K562 (cell line): ENCODE measurements around the gene RNF31. TPM values are rescaled to one million over a fixed set of nuclear protein-coding genes. Genes with fewer than 3 reads are reported as not detected.

Source experiments
- CHD2 ChIP-seq: IDR thresholded peaks from 2 replicates; pipeline ENCODE4 v1.6.1; 2011; ENCODE audit warnings: low read depth, low read length
- CREBBP ChIP-seq: IDR thresholded peaks from one replicate; pipeline ENCODE4 v1.6.1; 2012; ENCODE audit warnings: low read depth, mild to moderate bottlenecking, control low read depth, inconsistent platforms, low read length
- HNRNPLL ChIP-seq: fragments of 200-400 bp; formaldehyde crosslinking; IDR thresholded peaks from 2 replicates; pipeline ENCODE4 v1.6.1; 2017; ENCODE audit warnings: low read length, low read depth, mild to moderate bottlenecking; ENCODE audit not compliant: poor library complexity, severe bottlenecking
- HNRNPUL1 ChIP-seq: fragments of 200-400 bp; formaldehyde crosslinking; IDR thresholded peaks from 2 replicates; pipeline ENCODE4 v1.6.1; 2017; ENCODE audit warnings: low read length
- NFE2 ChIP-seq: IDR thresholded peaks from 2 replicates; pipeline ENCODE4 v1.6.1; 2014; ENCODE audit warnings: antibody characterized with exemption, low read depth
- RBM15 ChIP-seq: fragments of 200-400 bp; formaldehyde crosslinking; IDR thresholded peaks from 2 replicates; pipeline ENCODE4 v1.6.1; 2018; ENCODE audit warnings: mild to moderate bottlenecking, low read length, moderate library complexity; ENCODE audit not compliant: insufficient read depth
- RBM22 ChIP-seq: fragments of 200-400 bp; formaldehyde crosslinking; IDR thresholded peaks from 2 replicates; pipeline ENCODE4 v1.6.1; 2018; ENCODE audit warnings: low read length, low read depth; ENCODE audit not compliant: poor library complexity, severe bottlenecking
- SAP30 ChIP-seq: fragments of 200-600 bp; sonication (generic); IDR thresholded peaks from 2 replicates; pipeline ENCODE4 v1.6.1; 2012; ENCODE audit warnings: borderline replicate concordance, low read depth, mild to moderate bottlenecking, moderate library complexity, low read length, control low read depth, inconsistent platforms; ENCODE audit not compliant: insufficient read depth, poor library complexity, severe bottlenecking
- SMAD2 ChIP-seq: fragments of 150-350 bp; IDR thresholded peaks from 2 replicates; pipeline ENCODE4 v1.6.1; 2014; ENCODE audit warnings: low read depth, mild to moderate bottlenecking, low read length
- TBP ChIP-seq: optimal IDR thresholded peaks from 2 replicates; pipeline ENCODE3; 2011; ENCODE audit warnings: low read depth, low read length, improper control_type of control experiment
- ZFP1 ChIP-seq: fragments of 450-650 bp; formaldehyde crosslinking; IDR thresholded peaks from 2 replicates; pipeline ENCODE4 v1.4.0; 2020; ENCODE audit warnings: mild to moderate bottlenecking, mixed read lengths
- ZNF212 ChIP-seq: fragments of 450-650 bp; formaldehyde crosslinking; IDR thresholded peaks from 2 replicates; pipeline ENCODE4 v1.4.0; 2020; ENCODE audit warnings: mild to moderate bottlenecking
- ZNF316 ChIP-seq: fragments of 450-650 bp; IDR thresholded peaks from 2 replicates; pipeline ENCODE4 v1.6.1; 2016
- polyA plus RNA-seq, 8 experiments: library from polyadenylated mRNA; depleted of rRNA in 4 of 8; stranded (reverse) in 5 of 8; unstranded in 3 of 8; fragments of >200 nt; fragmentation: Nextera tagmentation in 2 of 8; fragmentation: Illumina TruSeq in 1 of 8; extraction: Ambion mirVana in 2 of 8; extraction: Trizol in 1 of 8; gene quantifications; 2 replicates each; pipeline versions ENCODE4 v1.2.1 to v1.2.3, GENCODE V29; 2011 to 2014; ENCODE audit warnings: inconsistent platforms in 1 of 8, missing spikeins in 1 of 8
- total RNA-seq, 7 experiments: library from RNA; depleted of rRNA in 6 of 7; stranded (reverse); fragments of >200 nt in 6 of 7; fragmentation: Illumina TruSeq in 2 of 7; extraction: Trizol in 2 of 7; gene quantifications; 2 replicates each; pipeline versions ENCODE4 v1.2.1 to v1.2.3, GENCODE V29; 2011 to 2021; ENCODE audit warnings: low replicate concordance in 1 of 7
- TF ChIP-seq, protein P1 (sequence below): fragments of 250-450 bp; sonication (Bioruptor Pico); IDR thresholded peaks from 2 replicates; pipeline ENCODE4 v1.5.0; 2022; ENCODE audit warnings: mild to moderate bottlenecking
- TF ChIP-seq, protein P2 (sequence below): sonication (generic); formaldehyde crosslinking; IDR thresholded peaks from 2 replicates; pipeline ENCODE4 v1.8.1; 2023; ENCODE audit warnings: mild to moderate bottlenecking, missing genetic modification reagents
- TF ChIP-seq, protein P3 (sequence below): sonication (generic); formaldehyde crosslinking; IDR thresholded peaks from 2 replicates; pipeline ENCODE4 v1.8.0; 2022; ENCODE audit warnings: mild to moderate bottlenecking, missing genetic modification reagents
- TF ChIP-seq, protein P4 (sequence below): fragments of 200-800 bp; sonication (Bioruptor generic); IDR thresholded peaks from 2 replicates; pipeline ENCODE4 v1.6.1; 2016; ENCODE audit warnings: missing genetic modification characterization, missing compliant biosample characterization

RNF31 gene
- total and polyA plus RNA-seq, 9 of the 15 experiments (the other 6 are each of a cell fraction or from before 2014, with no cell fraction given), result 3.1 to 47.6 (median 19.1) TPM

DNA sequence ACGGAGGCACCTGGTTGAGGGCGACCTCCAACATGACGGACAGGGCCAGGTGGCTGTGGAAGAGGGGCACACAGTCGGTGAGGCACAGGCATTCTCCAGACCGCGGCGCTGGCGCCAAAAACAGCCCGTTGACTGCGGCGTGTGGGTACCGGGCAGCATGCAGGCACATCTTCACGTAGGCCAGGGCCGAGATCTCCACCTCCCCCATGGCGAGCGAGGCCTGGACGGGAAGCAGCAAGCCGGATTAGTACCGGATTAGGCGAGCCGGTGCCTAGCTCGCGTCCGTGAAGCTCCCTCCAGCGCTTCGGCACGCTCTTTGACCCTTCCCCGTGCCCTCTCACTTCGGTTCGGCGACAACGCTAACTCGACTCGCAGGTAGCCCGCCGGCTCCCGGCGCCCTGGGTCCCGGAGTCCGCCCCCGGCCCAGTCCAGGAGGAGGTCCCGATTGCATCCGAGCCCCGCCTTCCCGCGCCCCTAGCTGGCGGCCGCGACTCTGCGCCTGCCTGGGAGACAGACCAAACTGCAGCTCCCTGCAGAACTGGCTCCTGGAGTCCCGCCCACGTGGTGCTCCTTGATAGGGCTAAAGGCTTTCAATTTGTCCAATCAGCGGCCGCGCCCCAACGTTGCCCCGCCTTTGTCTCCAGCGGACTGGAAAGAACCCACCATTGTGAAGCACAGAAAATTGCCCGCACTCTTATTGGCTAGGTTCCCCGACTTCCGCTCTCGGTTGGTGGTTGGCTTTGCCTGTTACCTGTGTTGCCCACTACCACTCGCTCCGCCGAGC is 6.0 kb upstream of the RNF31 start, which contains the start of gene EMC9 (continued):
- TF ChIP-seq SMAD2 (no peak), TBP (peak; percentile 81), ZFP1 (CRISPR knock-in tag) (no peak), ZNF316 (no peak), HNRNPLL (no peak), CHD2 (peak; percentile 45; the same call in 1 of the 2 replicates), RBM22 (peak; percentile 43), CREBBP (no peak), HNRNPUL1 (no peak), RBM15 (no peak), SAP30 (peak; percentile 68), ZNF212 (no peak), NFE2 (no peak)
- TF ChIP-seq, protein P1, sequence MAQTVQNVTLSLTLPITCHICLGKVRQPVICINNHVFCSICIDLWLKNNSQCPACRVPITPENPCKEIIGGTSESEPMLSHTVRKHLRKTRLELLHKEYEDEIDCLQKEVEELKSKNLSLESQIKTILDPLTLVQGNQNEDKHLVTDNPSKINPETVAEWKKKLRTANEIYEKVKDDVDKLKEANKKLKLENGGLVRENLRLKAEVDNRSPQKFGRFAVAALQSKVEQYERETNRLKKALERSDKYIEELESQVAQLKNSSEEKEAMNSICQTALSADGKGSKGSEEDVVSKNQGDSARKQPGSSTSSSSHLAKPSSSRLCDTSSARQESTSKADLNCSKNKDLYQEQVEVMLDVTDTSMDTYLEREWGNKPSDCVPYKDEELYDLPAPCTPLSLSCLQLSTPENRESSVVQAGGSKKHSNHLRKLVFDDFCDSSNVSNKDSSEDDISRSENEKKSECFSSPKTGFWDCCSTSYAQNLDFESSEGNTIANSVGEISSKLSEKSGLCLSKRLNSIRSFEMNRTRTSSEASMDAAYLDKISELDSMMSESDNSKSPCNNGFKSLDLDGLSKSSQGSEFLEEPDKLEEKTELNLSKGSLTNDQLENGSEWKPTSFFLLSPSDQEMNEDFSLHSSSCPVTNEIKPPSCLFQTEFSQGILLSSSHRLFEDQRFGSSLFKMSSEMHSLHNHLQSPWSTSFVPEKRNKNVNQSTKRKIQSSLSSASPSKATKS (CRISPR knock-in tag), result no peak
- TF ChIP-seq, protein P2, sequence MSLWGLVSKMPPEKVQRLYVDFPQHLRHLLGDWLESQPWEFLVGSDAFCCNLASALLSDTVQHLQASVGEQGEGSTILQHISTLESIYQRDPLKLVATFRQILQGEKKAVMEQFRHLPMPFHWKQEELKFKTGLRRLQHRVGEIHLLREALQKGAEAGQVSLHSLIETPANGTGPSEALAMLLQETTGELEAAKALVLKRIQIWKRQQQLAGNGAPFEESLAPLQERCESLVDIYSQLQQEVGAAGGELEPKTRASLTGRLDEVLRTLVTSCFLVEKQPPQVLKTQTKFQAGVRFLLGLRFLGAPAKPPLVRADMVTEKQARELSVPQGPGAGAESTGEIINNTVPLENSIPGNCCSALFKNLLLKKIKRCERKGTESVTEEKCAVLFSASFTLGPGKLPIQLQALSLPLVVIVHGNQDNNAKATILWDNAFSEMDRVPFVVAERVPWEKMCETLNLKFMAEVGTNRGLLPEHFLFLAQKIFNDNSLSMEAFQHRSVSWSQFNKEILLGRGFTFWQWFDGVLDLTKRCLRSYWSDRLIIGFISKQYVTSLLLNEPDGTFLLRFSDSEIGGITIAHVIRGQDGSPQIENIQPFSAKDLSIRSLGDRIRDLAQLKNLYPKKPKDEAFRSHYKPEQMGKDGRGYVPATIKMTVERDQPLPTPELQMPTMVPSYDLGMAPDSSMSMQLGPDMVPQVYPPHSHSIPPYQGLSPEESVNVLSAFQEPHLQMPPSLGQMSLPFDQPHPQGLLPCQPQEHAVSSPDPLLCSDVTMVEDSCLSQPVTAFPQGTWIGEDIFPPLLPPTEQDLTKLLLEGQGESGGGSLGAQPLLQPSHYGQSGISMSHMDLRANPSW (CRISPR knock-in tag), result no peak
- TF ChIP-seq, protein P3, sequence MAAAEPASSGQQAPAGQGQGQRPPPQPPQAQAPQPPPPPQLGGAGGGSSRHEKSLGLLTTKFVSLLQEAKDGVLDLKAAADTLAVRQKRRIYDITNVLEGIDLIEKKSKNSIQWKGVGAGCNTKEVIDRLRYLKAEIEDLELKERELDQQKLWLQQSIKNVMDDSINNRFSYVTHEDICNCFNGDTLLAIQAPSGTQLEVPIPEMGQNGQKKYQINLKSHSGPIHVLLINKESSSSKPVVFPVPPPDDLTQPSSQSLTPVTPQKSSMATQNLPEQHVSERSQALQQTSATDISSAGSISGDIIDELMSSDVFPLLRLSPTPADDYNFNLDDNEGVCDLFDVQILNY (CRISPR knock-in tag), result no peak
- TF ChIP-seq, protein P4, sequence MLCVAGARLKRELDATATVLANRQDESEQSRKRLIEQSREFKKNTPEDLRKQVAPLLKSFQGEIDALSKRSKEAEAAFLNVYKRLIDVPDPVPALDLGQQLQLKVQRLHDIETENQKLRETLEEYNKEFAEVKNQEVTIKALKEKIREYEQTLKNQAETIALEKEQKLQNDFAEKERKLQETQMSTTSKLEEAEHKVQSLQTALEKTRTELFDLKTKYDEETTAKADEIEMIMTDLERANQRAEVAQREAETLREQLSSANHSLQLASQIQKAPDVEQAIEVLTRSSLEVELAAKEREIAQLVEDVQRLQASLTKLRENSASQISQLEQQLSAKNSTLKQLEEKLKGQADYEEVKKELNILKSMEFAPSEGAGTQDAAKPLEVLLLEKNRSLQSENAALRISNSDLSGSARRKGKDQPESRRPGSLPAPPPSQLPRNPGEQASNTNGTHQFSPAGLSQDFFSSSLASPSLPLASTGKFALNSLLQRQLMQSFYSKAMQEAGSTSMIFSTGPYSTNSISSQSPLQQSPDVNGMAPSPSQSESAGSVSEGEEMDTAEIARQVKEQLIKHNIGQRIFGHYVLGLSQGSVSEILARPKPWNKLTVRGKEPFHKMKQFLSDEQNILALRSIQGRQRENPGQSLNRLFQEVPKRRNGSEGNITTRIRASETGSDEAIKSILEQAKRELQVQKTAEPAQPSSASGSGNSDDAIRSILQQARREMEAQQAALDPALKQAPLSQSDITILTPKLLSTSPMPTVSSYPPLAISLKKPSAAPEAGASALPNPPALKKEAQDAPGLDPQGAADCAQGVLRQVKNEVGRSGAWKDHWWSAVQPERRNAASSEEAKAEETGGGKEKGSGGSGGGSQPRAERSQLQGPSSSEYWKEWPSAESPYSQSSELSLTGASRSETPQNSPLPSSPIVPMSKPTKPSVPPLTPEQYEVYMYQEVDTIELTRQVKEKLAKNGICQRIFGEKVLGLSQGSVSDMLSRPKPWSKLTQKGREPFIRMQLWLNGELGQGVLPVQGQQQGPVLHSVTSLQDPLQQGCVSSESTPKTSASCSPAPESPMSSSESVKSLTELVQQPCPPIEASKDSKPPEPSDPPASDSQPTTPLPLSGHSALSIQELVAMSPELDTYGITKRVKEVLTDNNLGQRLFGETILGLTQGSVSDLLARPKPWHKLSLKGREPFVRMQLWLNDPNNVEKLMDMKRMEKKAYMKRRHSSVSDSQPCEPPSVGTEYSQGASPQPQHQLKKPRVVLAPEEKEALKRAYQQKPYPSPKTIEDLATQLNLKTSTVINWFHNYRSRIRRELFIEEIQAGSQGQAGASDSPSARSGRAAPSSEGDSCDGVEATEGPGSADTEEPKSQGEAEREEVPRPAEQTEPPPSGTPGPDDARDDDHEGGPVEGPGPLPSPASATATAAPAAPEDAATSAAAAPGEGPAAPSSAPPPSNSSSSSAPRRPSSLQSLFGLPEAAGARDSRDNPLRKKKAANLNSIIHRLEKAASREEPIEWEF, result no peak
